Stimulated activated CD4-positive, alpha-beta T cell treated with anti-CD3 and anti-CD28 coated beads, Interleukin-2, amount 100 ng/mL, for 48 hours (primary cell): Measurements from ENCODE around the gene NCAPD3.

Experiments
- DNase-seq, 2 donors: peaks; one replicate each; pipeline ENCODE4 v3.0.0-alpha.2; 2020

NCAPD3 gene

DNA sequence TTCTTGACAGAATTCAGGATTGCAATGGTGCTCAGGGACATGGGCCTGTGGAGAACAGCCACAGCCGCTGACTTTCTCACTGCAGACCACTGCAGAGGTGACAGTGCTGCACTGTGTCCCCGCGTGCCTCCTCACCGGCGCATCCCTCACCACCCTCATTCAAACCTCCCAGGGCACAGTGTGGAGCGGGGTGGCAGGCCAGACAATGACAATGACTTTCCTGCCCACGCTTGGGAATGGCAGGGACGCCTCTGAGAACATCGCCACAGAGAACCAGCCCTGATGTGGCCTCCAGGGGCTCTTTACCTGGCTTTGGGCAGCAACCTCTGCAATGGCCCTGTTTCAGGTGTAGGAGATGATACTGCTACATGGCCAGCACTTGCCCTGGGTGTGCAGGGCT, 65.7 kb downstream of the NCAPD3 start:
- DNase-seq: no peak

DNA sequence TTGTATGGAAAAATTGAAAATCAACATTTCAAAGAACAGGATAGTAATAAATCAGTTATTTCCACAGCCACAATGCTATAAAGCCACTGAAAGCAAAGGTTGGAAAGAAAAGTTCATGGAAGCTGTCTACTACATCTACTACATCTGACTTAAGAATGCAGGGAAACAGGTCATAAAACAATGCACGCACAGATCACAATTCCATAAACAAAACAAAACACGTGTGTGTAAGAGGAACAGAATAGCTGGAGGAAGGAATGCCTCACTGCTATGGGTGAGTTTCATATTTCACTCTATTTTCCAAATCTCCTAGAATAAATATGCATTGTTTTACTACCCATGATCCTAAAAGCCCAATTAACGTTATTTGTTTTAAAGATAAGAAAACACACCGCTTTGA, 66.3 kb downstream of the NCAPD3 start:
- no peak for DNase-seq

DNA sequence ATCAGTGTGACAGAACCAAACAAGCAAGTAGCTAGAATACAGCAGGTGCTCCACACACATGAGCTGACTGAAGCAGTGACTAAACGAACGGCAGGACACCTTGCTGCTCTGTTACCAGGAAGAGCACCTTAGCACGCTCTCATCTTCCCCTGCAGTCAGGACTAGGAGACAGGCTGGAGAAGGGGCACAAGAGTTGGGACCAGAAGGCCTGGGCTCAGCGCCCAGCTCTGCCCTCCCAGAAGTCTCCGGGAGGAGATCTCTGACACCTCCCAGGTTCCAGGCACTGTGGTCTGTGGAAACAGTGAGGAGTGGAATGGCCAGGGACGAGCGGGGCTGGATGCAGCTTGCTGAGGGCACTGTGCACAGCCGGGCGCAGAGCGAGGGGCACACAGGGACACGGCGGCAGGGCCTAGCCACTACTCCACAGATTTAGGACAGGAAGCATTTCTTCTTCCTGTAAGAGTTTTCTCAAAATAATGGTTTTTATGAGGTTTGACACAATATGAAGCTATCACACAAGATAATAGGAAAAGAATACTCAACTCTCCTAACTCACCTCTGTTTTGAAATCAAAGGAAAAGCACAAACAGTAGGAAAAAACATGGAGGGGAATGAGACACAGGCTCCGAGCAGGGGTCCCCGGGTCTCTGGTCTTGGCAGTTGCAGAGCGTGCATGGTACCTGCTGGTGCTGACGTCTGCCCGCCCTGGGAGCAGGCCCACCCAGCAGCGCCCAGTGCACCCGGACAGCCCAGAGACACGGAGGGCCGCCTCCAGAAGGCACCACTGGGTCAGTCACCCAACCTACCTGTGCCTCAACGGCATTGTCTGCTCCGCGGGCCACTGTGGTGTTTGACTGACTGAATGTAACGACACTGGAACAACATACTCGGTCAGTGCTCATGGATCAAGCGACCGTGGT, 67.6 kb downstream of the NCAPD3 start:
- DNase-seq: no peak

GRCh38 chr11:134155456-134155855, 68.3 kb downstream of the NCAPD3 start:
- no peak for DNase-seq

GRCh38 chr11:134154441-134154840, 69.3 kb downstream of the NCAPD3 start:
- DNase-seq: no peak

- DNase-seq: no peak
Measured at GRCh38 chr11:134153147-134153905, 70.4 kb downstream of the NCAPD3 start.

GRCh38 chr11:134152696-134153095, 71.1 kb downstream of the NCAPD3 start:
- no peak for DNase-seq

DNA sequence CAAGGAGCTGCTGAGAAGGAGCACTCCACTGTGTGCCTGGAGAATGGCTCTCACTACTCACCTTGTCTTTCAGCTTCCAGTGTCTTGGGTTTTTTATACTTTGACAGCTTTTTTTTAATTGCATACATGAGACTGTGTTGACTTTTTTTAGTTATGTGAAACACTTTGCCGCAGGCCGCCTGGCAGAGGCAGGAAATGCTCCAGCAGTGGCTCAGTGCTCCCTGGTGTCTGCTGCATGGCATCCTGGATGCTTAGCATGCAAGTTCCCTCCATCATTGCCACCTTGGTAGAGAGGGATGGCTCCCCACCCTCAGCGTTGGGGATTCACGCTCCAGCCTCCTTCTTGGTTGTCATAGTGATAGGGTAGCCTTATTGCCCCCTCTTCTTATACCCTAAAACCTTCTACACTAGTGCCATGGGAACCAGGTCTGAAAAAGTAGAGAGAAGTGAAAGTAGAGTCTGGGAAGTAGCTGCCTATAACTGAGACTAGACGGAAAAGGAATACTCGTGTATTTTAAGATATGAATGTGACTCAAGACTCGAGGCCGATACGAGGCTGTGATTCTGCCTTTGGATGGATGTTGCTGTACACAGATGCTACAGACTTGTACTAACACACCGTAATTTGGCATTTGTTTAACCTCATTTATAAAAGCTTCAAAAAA, 72.6 kb downstream of the NCAPD3 start:
- no peak for DNase-seq

DNA sequence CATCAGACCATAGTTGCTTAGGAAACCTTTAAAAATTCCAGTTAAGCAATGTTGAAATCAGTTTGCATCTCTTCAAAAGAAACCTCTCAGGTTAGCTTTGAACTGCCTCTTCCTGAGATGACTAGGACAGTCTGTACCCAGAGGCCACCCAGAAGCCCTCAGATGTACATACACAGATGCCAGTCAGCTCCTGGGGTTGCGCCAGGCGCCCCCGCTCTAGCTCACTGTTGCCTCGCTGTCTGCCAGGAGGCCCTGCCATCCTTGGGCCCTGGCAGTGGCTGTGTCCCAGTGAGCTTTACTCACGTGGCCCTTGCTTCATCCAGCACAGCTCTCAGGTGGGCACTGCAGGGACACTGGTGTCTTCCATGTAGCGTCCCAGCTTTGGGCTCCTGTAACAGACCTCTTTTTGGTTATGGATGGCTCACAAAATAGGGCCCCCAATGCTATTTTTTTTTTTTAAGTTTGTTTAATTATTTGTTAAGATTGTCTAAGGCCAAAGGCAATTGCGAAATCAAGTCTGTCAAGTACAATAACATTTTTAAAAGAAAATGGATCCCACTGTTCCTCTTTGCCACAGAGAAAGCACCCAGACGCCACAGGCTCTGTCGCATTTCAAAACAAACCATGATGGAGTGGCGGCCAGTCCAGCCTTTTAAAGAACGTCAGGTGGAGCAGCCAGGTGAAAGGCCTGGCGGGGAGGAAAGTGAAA, 73.4 kb downstream of the NCAPD3 start:
- DNase-seq: no peak

DNA sequence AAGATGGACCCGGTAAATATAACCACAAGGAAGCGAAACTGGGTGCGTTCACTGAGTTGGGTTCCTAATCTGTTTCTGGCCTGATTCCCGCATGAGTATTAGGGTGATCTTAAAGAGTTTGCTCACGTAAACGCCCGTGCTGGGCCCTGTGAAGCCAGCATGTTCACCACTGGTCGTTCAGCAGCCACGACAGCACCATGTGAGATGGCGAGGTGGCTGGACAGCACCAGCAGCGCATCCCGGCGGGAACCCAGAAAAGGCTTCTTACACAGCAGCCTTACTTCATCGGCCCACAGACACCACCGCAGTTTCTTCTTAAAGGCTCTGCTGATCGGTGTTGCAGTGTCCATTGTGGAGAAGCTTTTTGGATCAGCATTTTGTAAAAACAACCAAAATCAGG, 74.4 kb downstream of the NCAPD3 start:
- no peak for DNase-seq

DNA sequence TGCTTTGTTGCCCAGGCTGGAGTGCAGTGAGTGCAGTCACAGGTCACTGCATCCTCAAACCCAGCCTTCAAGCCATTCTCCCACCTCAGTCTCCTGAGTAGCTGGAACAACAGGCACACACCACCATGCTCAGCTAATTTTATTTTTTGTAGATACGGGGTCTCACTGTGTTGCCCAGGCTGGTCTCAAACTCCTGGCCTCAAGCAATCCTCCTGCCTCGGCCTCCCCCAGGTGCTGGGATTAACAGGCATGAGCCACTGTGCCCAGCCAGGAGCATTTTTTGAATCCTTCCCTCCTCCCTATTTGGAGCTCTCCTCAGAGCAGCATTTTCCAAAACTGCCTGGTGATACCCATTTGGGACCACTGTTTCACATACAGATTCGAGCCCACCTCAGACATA, 77.2 kb downstream of the NCAPD3 start:
- no peak for DNase-seq

GRCh38 chr11:134145715-134146114, 78.1 kb downstream of the NCAPD3 start:
- DNase-seq: no peak

DNA sequence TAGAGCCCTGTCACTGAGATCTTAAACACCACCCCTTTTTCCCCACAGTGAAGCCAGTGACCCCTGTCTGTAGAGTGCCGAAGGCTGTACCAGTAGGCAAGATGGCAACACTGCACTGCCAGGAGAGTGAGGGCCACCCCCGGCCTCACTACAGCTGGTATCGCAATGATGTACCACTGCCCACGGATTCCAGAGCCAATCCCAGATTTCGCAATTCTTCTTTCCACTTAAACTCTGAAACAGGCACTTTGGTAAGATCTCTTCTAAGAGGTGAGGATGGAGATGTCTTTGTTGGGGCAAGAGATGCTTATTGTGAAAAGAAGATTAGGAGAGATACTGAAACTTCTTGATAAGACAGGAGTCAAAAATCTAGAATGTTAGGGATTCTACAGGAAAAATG, 79.0 kb downstream of the NCAPD3 start:
- DNase-seq: no peak

- DNase-seq: no peak
Measured at GRCh38 chr11:134143801-134144200, 80.0 kb downstream of the NCAPD3 start.

DNA sequence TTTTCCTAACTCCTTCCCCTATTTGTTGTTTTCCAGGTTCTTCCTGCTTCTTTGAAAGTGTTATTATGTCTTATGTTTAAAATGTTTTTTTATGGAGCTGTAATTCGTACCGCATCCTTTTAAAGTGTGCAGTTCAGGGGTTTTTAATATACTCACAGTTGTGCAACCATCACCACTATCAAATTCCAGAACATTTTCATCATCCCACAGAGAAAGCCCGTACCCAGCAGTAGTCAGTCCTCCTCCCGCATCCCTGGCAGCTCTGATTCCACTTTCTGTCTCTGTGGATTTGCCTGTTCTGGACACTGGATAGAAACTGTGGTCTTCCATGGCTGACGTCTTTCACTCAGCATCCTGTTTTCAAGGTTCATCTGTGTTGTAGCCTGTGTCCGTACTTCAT, 81.2 kb downstream of the NCAPD3 start:
- no peak for DNase-seq

- no peak for DNase-seq
Measured at GRCh38 chr11:134140961-134141490, 82.7 kb downstream of the NCAPD3 start.

GRCh38 chr11:134139873-134140331, 83.9 kb downstream of the NCAPD3 start:
- peak; percentile 31 to 46 for DNase-seq

- no peak for DNase-seq
Measured at GRCh38 chr11:134139303-134139872, 84.4 kb downstream of the NCAPD3 start.

DNA sequence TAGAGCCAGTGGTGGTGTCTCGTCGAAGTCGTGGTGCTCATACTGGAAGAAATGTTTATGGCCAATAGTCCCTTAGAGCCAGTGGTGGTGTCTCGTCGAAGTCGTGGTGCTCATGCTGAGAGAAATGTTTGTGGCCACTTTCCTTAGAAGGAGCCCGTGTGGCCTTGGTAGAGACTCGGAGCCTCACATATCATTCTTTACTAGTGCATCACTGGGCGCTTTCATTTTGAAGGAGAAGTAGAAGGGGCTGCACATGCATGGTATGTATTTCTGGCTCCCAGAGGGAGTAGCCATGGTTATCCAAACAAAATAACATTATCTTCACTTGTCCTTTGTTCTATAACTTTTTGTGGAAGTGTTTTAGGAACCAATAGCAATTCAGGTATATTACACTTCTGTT, 85.4 kb downstream of the NCAPD3 start:
- no peak for DNase-seq

DNA sequence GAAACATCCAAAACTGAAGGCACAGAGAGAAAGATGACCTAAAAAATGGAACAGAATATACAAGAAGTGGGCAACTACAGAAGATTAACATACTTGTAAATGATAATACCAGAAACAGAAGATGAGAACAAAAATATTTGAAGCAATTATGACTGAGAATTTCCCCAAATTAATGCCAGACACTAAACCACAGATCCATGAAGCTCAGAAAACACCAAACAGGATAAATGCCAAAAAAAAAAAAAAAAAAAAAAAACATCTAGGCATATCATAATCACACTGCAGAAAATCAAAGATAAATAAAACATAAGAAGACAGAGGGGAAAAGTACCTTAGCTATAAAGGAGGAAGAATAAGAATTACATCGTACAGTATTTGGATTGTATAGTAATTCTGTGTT, 89.6 kb downstream of the NCAPD3 start:
- no peak for DNase-seq

- no peak for DNase-seq
Measured at GRCh38 chr11:134132808-134133207, 91.0 kb downstream of the NCAPD3 start.

- no peak for DNase-seq
Measured at GRCh38 chr11:134131628-134132244, 92.0 kb downstream of the NCAPD3 start.
